ENCODE data around the gene ROBO3. TPM values are rescaled to one million over a fixed set of nuclear protein-coding genes. Genes with fewer than 3 reads are reported as not detected.

The ROBO3 gene
- total RNA-seq, 2 experiments from 2014 or later = 26.2 to 27.2 TPM

DNA sequence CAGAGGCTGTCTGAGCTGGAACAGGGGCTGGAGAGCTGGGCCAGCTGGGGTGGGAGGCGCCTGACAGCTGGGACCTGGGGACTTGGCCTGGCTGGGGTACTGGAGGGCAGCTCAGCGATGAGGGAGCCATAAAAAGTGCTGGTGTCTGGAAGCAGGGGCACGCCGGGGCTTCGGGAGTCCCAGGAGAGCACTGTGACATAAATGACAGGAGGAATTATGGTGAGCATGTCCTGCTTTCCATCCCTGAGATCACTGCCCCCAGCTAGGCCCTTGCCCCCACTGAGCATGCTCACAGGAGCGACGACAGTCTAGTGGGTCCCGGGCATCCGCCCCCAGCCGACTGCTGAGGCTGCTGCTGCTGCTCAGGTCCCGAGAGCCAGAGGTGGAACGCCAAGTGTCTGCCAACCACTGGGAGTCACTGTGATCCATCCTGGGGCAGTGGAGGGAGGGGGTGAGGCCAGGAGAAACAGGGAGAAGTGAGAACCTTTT lies 26.2 kb downstream of the ROBO3 start:
- Mint-ChIP-seq H3K4me1 (ENCODE audit: low read depth) (peaks cover 5% of the 10 kb centered on the region), H3K27me3 (peaks cover 10% of the 10 kb centered on the region), H3K36me3 (ENCODE audit: low read depth) (no peaks in the 10 kb centered on the region), H3K4me3 (no peak overlapping the region), H3K9me3 (no peaks in the 10 kb centered on the region), H3K27ac (no peak overlapping the region)
- H3K36me3 ChIP-seq (ENCODE audit: insufficient read depth, low read length) = no peaks in the 10 kb centered on the region
- H3K27me3 ChIP-seq (ENCODE audit: control insufficient read depth in 1 of 2, insufficient read depth in 2 of 2, low read length in 2 of 2) = peaks cover 4 to 5% of the 10 kb centered on the region in 2 experiments
- TF ChIP-seq, protein P1, sequence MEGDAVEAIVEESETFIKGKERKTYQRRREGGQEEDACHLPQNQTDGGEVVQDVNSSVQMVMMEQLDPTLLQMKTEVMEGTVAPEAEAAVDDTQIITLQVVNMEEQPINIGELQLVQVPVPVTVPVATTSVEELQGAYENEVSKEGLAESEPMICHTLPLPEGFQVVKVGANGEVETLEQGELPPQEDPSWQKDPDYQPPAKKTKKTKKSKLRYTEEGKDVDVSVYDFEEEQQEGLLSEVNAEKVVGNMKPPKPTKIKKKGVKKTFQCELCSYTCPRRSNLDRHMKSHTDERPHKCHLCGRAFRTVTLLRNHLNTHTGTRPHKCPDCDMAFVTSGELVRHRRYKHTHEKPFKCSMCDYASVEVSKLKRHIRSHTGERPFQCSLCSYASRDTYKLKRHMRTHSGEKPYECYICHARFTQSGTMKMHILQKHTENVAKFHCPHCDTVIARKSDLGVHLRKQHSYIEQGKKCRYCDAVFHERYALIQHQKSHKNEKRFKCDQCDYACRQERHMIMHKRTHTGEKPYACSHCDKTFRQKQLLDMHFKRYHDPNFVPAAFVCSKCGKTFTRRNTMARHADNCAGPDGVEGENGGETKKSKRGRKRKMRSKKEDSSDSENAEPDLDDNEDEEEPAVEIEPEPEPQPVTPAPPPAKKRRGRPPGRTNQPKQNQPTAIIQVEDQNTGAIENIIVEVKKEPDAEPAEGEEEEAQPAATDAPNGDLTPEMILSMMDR (IDR thresholded peaks at IDR 0.05) = no peak
- ChIA-PET POLR2A (no interaction called here), CTCF (interaction anchor here (0.6 kb wide), 1 partner anchor 284 kb away, joined by 4 read pairs; no protein-coding TSS in a partner anchor)
- no peak for ATAC-seq (ENCODE audit: poor library complexity)
- H3K4me3 ChIP-seq (ENCODE audit: low read length) = no peak overlapping the region
- no peak for DNase-seq
- H3K4me1 ChIP-seq (ENCODE audit: insufficient read depth, low read length) = no peaks in the 10 kb centered on the region
- intact Hi-C loops (cut with DNase I, micrococcal nuclease) = no loop called here
- no peak overlapping the region for H3K27ac ChIP-seq (ENCODE audit: low read depth in 1 of 2, low read length in 2 of 2)
- H3K9me3 ChIP-seq (ENCODE audit: control insufficient read depth in 1 of 2, insufficient read depth in 1 of 2, low read length in 2 of 2) = peaks cover 0 to 4% of the 10 kb centered on the region in 2 experiments

DNA sequence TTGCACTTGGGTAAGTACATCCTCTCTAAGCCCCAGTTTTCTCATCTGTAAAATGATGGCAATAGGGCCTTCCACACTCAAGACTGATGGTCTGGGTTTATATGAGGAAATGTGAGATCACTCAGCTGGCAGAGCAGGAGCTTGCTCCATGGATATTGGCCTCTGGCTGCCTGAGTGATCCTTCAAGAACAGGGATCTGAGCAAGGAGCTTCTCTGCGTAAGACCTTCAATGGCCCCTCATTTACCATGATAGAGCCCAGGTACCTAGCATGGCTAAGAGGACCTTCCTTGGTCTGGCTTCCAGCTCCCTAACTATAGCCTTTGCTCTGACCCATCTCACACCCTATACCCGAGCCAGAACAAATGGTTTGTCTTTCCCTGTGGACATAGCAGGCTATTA lies 26.9 kb downstream of the ROBO3 start:
- no peak for ATAC-seq (ENCODE audit: poor library complexity)
- CTCF ChIA-PET = interaction anchor here (0.6 kb wide), 1 partner anchor 284 kb away, joined by 4 read pairs; no protein-coding TSS in a partner anchor

DNA sequence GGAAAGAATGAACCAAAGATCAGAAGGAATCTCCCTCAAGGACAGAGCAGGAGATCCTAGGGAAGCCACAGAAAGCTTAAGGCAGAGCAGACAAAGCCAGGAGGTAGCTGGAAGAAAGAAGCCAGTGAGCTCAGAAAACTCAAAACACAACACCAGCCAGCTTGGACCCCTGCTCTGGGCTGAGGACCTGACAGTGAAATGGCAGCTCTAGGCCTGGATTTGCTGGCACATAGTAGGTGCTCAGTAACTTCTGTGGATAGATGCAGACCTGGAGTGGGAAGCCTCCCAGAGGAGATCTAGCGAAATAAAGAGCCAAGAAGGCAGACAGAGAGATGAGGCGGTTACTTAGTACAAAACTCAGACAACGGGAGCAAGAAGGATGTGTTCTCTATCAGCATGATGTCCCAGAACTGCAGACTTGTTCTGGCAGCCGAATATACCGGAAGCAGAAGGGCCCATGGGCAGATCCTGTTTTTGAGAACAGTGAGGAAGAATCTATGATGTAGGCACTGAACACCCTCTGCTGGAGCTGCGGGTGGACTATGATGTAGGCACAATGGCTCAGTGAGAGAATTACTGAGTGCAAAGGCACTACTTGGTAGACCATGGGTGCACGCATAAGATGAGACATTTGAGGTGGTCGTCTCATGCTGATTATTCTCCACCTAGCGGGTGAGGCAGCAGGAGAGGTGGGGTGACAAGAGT lies 27.7 kb downstream of the ROBO3 start:
- no peaks in the 10 kb centered on the region for H3K36me3 ChIP-seq (ENCODE audit: insufficient read depth, low read length)
- no peaks in the 10 kb centered on the region for H3K27me3 ChIP-seq (ENCODE audit: control insufficient read depth in 1 of 2, insufficient read depth in 2 of 2, low read length in 2 of 2)
- H3K9me3 Mint-ChIP-seq = no peaks in the 10 kb centered on the region
- peaks cover 5% of the 10 kb centered on the region for H3K4me1 ChIP-seq (ENCODE audit: insufficient read depth, low read length)
- no peak for ATAC-seq (ENCODE audit: poor library complexity)
- H3K27ac ChIP-seq (ENCODE audit: low read depth in 1 of 2, low read length in 2 of 2) = no peak overlapping the region
- H3K4me3 ChIP-seq (ENCODE audit: low read length) = no peak overlapping the region
- H3K4me3 Mint-ChIP-seq = no peak overlapping the region
- no peak for DNase-seq
- ChIA-PET CTCF (no interaction called here), POLR2A (no interaction called here)
- TF ChIP-seq, protein P1 (IDR thresholded peaks at IDR 0.05) = no peak
- no peak overlapping the region for H3K27ac Mint-ChIP-seq
- H3K4me1 Mint-ChIP-seq (ENCODE audit: low read depth) = peaks cover 11% of the 10 kb centered on the region
- intact Hi-C loops (cut with DNase I, micrococcal nuclease) = no loop called here
- no peaks in the 10 kb centered on the region for H3K36me3 Mint-ChIP-seq (ENCODE audit: low read depth)
- H3K27me3 Mint-ChIP-seq = peaks cover 11% of the 10 kb centered on the region
- no peaks in the 10 kb centered on the region for H3K9me3 ChIP-seq (ENCODE audit: control insufficient read depth in 1 of 2, insufficient read depth in 1 of 2, low read length in 2 of 2)

More for the DNA sequence above, 26.9 kb downstream of the ROBO3 start:
- peaks cover 0 to 4% of the 10 kb centered on the region in 2 experiments for H3K9me3 ChIP-seq (ENCODE audit: control insufficient read depth in 1 of 2, insufficient read depth in 1 of 2, low read length in 2 of 2)
- Mint-ChIP-seq H3K9me3 (no peaks in the 10 kb centered on the region), H3K4me1 (ENCODE audit: low read depth) (peaks cover 5% of the 10 kb centered on the region), H3K27ac (no peak overlapping the region), H3K36me3 (ENCODE audit: low read depth) (no peaks in the 10 kb centered on the region), H3K27me3 (peaks cover 7% of the 10 kb centered on the region), H3K4me3 (no peak overlapping the region)
- H3K27ac ChIP-seq (ENCODE audit: low read depth in 1 of 2, low read length in 2 of 2) = no peak overlapping the region
- no peak for DNase-seq
- H3K36me3 ChIP-seq (ENCODE audit: insufficient read depth, low read length) = no peaks in the 10 kb centered on the region
- no peaks in the 10 kb centered on the region for H3K4me1 ChIP-seq (ENCODE audit: insufficient read depth, low read length)
- H3K4me3 ChIP-seq (ENCODE audit: low read length) = no peak overlapping the region
- H3K27me3 ChIP-seq (ENCODE audit: control insufficient read depth in 1 of 2, insufficient read depth in 2 of 2, low read length in 2 of 2) = peaks cover 1 to 2% of the 10 kb centered on the region in 2 experiments
- intact Hi-C loops (cut with DNase I, micrococcal nuclease) = no loop called here
- POLR2A ChIA-PET = no interaction called here
- TF ChIP-seq, protein P1 (IDR thresholded peaks at IDR 0.05) = no peak

Measured in CD4-positive, alpha-beta T cell (primary cell).